HUES64 (cell line): ENCODE results near the gene TRIM22.
A peak's percentile ranks its signal among the peaks of the same experiment; 100 is the strongest.
"Not testable (repeated sequence)": the region's sequence is repeated elsewhere in the genome, so short reads cannot be mapped to it uniquely, and the experiment has no call there.

Experiments
- H3K27ac ChIP-seq: 2 replicates; pipeline ENCODE4 v1.7.0; 2013; ENCODE audit warnings: low read depth, low read length, inconsistent platforms
- H3K27me3 ChIP-seq: 2 replicates; pipeline ENCODE4 v1.6.1; 2013; ENCODE audit warnings: mild to moderate bottlenecking, low read length; ENCODE audit not compliant: insufficient read depth
- H3K36me3 ChIP-seq: 2 replicates; pipeline ENCODE4 v1.6.1; 2013; ENCODE audit warnings: mild to moderate bottlenecking, low read length; ENCODE audit not compliant: insufficient read depth
- H3K4me1 ChIP-seq: 2 replicates; pipeline ENCODE4 v1.6.1; 2013; ENCODE audit warnings: mild to moderate bottlenecking, low read length, moderate library complexity; ENCODE audit not compliant: insufficient read depth
- H3K4me3 ChIP-seq: 2 replicates; pipeline ENCODE4 v1.5.1; 2013; ENCODE audit warnings: mild to moderate bottlenecking, low read length, moderate library complexity
- H3K9ac ChIP-seq: 2 replicates; pipeline ENCODE4 v1.6.1; 2013; ENCODE audit warnings: mild to moderate bottlenecking, low read depth, low read length
- H3K9me3 ChIP-seq: 2 replicates; pipeline ENCODE4 v1.6.1; 2013; ENCODE audit warnings: low read depth, low read length; ENCODE audit not compliant: insufficient read depth
- WGBS: fragments of 150-250, 120-280 bp; methylation state at CpG from one replicate; pipeline ENCODE4 v1.1.7; 2013; ENCODE audit warnings: missing lambda C conversion rate; 5-methylcytosine and 5-hydroxymethylcytosine counted together

The TRIM22 gene

GRCh38 chr11:5671831-5672230, 17.8 kb upstream of the TRIM22 start:
- H3K27ac ChIP-seq = no peak overlapping the region
- no peak overlapping the region for H3K9ac ChIP-seq
- H3K36me3 ChIP-seq = peaks cover 18% of the 10 kb centered on the region; the same call in 1 of the 2 replicates
- H3K9me3 ChIP-seq = no peaks in the 10 kb centered on the region
- H3K27me3 ChIP-seq = no peaks in the 10 kb centered on the region
- H3K4me1 ChIP-seq = no peaks in the 10 kb centered on the region
- H3K4me3 ChIP-seq = no peak overlapping the region

- peaks cover 32% of the 10 kb centered on the region for H3K36me3 ChIP-seq
Observed at GRCh38 chr11:5674391-5674790, 15.2 kb upstream of the TRIM22 start.

GRCh38 chr11:5679811-5680210, 9.8 kb upstream of the TRIM22 start:
- Histone ChIP-seq H3K27ac (no peak overlapping the region), H3K4me3 (no peak overlapping the region), H3K27me3 (no peaks in the 10 kb centered on the region), H3K9me3 (no peaks in the 10 kb centered on the region), H3K4me1 (peaks cover 6% of the 10 kb centered on the region), H3K36me3 (peaks cover 30% of the 10 kb centered on the region), H3K9ac (no peak overlapping the region)
- 96% methylated on average over 7 of the region's 7 CpGs for WGBS

More at GRCh38 chr11:5674391-5674790, 15.2 kb upstream of the TRIM22 start:
- Histone ChIP-seq H3K4me1 (no peaks in the 10 kb centered on the region), H3K9me3 (no peaks in the 10 kb centered on the region), H3K27me3 (no peaks in the 10 kb centered on the region), H3K4me3 (no peak overlapping the region), H3K27ac (no peak overlapping the region), H3K9ac (no peak overlapping the region)
- WGBS = 96% methylated on average over 4 of the region's 4 CpGs

- WGBS = 95% methylated on average over 32 of the region's 33 CpGs
- H3K4me3 ChIP-seq, H3K9me3 ChIP-seq, H3K27me3 ChIP-seq, H3K4me1 ChIP-seq, H3K27ac ChIP-seq, H3K9ac ChIP-seq: not testable (repeated sequence)
- peaks cover 24% of the 10 kb centered on the region for H3K36me3 ChIP-seq
Observed at GRCh38 chr11:5682890-5683441, 6.6 kb upstream of the TRIM22 start.

- not testable (repeated sequence) for H3K9ac ChIP-seq, H3K27ac ChIP-seq, H3K9me3 ChIP-seq, H3K27me3 ChIP-seq, H3K4me1 ChIP-seq, H3K4me3 ChIP-seq
- H3K36me3 ChIP-seq = peaks cover 17% of the 10 kb centered on the region
- WGBS = 97% methylated on average over 7 of the region's 7 CpGs
Observed at GRCh38 chr11:5683620-5684019, 6.0 kb upstream of the TRIM22 start.

- Histone ChIP-seq H3K4me3 (peak overlapping the region; percentile 57), H3K4me1 (peaks cover 11% of the 10 kb centered on the region), H3K36me3 (peaks cover 12% of the 10 kb centered on the region), H3K27ac (peak overlapping the region; percentile 94), H3K9me3 (no peaks in the 10 kb centered on the region), H3K9ac (peak overlapping the region; percentile 87), H3K27me3 (no peaks in the 10 kb centered on the region)
- 97% methylated on average over 7 of the region's 8 CpGs for WGBS
Observed at GRCh38 chr11:5684036-5684645, 5.4 kb upstream of the TRIM22 start.

- peaks cover 6% of the 10 kb centered on the region for H3K36me3 ChIP-seq
- 21% methylated on average over 13 of the region's 13 CpGs for WGBS
- H3K4me1 ChIP-seq = peaks cover 18% of the 10 kb centered on the region
- H3K27me3 ChIP-seq = no peaks in the 10 kb centered on the region
- peak within 1 kb of the TSS; percentile 87 for H3K9ac ChIP-seq
- peak within 1 kb of the TSS; percentile 57 for H3K4me3 ChIP-seq
- H3K9me3 ChIP-seq = no peaks in the 10 kb centered on the region
- H3K27ac ChIP-seq = peak within 1 kb of the TSS; percentile 94
Observed at GRCh38 chr11:5684646-5685362, 4.8 kb upstream of the TRIM22 start, which contains the start of gene TRIM5. Gene TRIM5, minus strand, starts transcription at chr11:5685074. Its CDS starts 4,897 bp downstream, at chr11:5680177.

- no peak overlapping the region for H3K4me3 ChIP-seq
- H3K4me1 ChIP-seq = peaks cover 31% of the 10 kb centered on the region
- H3K27ac ChIP-seq = no peak overlapping the region
- H3K36me3 ChIP-seq = no peaks in the 10 kb centered on the region
- H3K27me3 ChIP-seq = no peaks in the 10 kb centered on the region
- WGBS = 99% methylated on average over 4 of the region's 4 CpGs
- no peak overlapping the region for H3K9ac ChIP-seq
- no peaks in the 10 kb centered on the region; the same call in 1 of the 2 replicates for H3K9me3 ChIP-seq
Observed at GRCh38 chr11:5686426-5686825, 3.2 kb upstream of the TRIM22 start.

GRCh38 chr11:5688482-5688881, 1.1 kb upstream of the TRIM22 start:
- no peak overlapping the region; the same call in 1 of the 2 replicates for H3K27ac ChIP-seq
- no peaks in the 10 kb centered on the region for H3K27me3 ChIP-seq
- H3K9me3 ChIP-seq = no peaks in the 10 kb centered on the region; the same call in 1 of the 2 replicates
- H3K4me3 ChIP-seq = no peak overlapping the region
- no peak overlapping the region for H3K9ac ChIP-seq
- peaks cover 31% of the 10 kb centered on the region for H3K4me1 ChIP-seq
- no peaks in the 10 kb centered on the region for H3K36me3 ChIP-seq
- WGBS = 100% methylated on average over 1 of the region's 1 CpG

GRCh38 chr11:5690216-5690615, 626 bp downstream of the TRIM22 start:
- H3K9ac ChIP-seq = peak overlapping the region; percentile 67
- peak overlapping the region; percentile 39 for H3K4me3 ChIP-seq
- peaks cover 25% of the 10 kb centered on the region for H3K4me1 ChIP-seq
- H3K36me3 ChIP-seq = no peaks in the 10 kb centered on the region
- 80% methylated on average over 4 of the region's 5 CpGs for WGBS
- H3K9me3 ChIP-seq = no peaks in the 10 kb centered on the region; the same call in 1 of the 2 replicates
- H3K27me3 ChIP-seq = no peaks in the 10 kb centered on the region
- peak overlapping the region; percentile 83 for H3K27ac ChIP-seq

- Histone ChIP-seq H3K4me3 (peak overlapping the region; percentile 39), H3K9me3 (no peaks in the 10 kb centered on the region; the same call in 1 of the 2 replicates), H3K27ac (0 out of 2 replicates have a peak overlapping the region, but pooled peaks have one; percentile 17), H3K9ac (peak overlapping the region; percentile 67), H3K4me1 (peaks cover 25% of the 10 kb centered on the region), H3K36me3 (no peaks in the 10 kb centered on the region), H3K27me3 (no peaks in the 10 kb centered on the region)
- 94% methylated on average over 5 of the region's 5 CpGs for WGBS
Observed at GRCh38 chr11:5690736-5691135, 1.1 kb downstream of the TRIM22 start.
